GM21447 (cell line): ENCODE measurements around the gene BCL2L2.
"Not testable (repeated sequence)": the region's sequence is repeated elsewhere in the genome, so short reads cannot be mapped to it uniquely, and the experiment has no call there.

Source experiments
- ATAC-seq: cut with Tn5 transposase; IDR thresholded peaks from one replicate; pipeline ENCODE4 v1.9.1; 2021; ENCODE audit not compliant: unreplicated experiment

Gene BCL2L2

GRCh38 chr14:23306412-23307145, at the start of gene BCL2L2:
BCL2L2 (plus strand) TSS chr14:23306833; CDS start chr14:23307768, 935 bp downstream.
- no peak for ATAC-seq

GRCh38 chr14:23258256-23258655, 48.4 kb upstream of the BCL2L2 start:
- no peak for ATAC-seq

- no peak for ATAC-seq
Observed at GRCh38 chr14:23259426-23259825, 47.2 kb upstream of the BCL2L2 start.

GRCh38 chr14:23260849-23261248, 45.8 kb upstream of the BCL2L2 start:
- not testable (repeated sequence) for ATAC-seq

- ATAC-seq = no peak
Observed at GRCh38 chr14:23269193-23269592, 37.4 kb upstream of the BCL2L2 start.

- ATAC-seq = no peak
Observed at GRCh38 chr14:23275412-23275811, 31.2 kb upstream of the BCL2L2 start.

GRCh38 chr14:23277189-23277588, 29.4 kb upstream of the BCL2L2 start:
- no peak for ATAC-seq

GRCh38 chr14:23277928-23278327, 28.7 kb upstream of the BCL2L2 start:
- ATAC-seq = not testable (repeated sequence)

GRCh38 chr14:23281247-23281646, 25.4 kb upstream of the BCL2L2 start:
- ATAC-seq = no peak

GRCh38 chr14:23284654-23285529, 21.7 kb upstream of the BCL2L2 start:
- no peak for ATAC-seq

- peak; percentile 21 for ATAC-seq
Observed at GRCh38 chr14:23285530-23286019, 21.1 kb upstream of the BCL2L2 start.

GRCh38 chr14:23286020-23286901, 20.4 kb upstream of the BCL2L2 start, which contains the start of gene HOMEZ:
HOMEZ (minus strand) TSS chr14:23286132; CDS start chr14:23285952, 180 bp downstream.
- ATAC-seq = peak; percentile 98

- no peak for ATAC-seq
Observed at GRCh38 chr14:23286902-23287479, 19.6 kb upstream of the BCL2L2 start.

- peak; percentile 67 for ATAC-seq
Observed at GRCh38 chr14:23294734-23295561, 11.7 kb upstream of the BCL2L2 start.

- no peak for ATAC-seq
Observed at GRCh38 chr14:23296012-23296777, 10.4 kb upstream of the BCL2L2 start.

GRCh38 chr14:23297096-23297495, 9.5 kb upstream of the BCL2L2 start:
- no peak for ATAC-seq

GRCh38 chr14:23297611-23298277, 8.9 kb upstream of the BCL2L2 start:
- no peak for ATAC-seq
